Purkinje cell (primary cell): ENCODE results near the gene PLAA. TPM values are rescaled to one million over a fixed set of nuclear protein-coding genes. Genes with fewer than 3 reads are reported as not detected.

ENCODE experiments used
- polyA plus RNA-seq: library from polyadenylated mRNA; unstranded; fragments of >200 nt; fragmentation: Nextera tagmentation; gene quantifications from 2 replicates; pipeline ENCODE4 v1.2.1, GENCODE V29; 2014

PLAA gene
- polyA plus RNA-seq = 20.3 and 23.8 TPM in 2 replicates

DNA sequence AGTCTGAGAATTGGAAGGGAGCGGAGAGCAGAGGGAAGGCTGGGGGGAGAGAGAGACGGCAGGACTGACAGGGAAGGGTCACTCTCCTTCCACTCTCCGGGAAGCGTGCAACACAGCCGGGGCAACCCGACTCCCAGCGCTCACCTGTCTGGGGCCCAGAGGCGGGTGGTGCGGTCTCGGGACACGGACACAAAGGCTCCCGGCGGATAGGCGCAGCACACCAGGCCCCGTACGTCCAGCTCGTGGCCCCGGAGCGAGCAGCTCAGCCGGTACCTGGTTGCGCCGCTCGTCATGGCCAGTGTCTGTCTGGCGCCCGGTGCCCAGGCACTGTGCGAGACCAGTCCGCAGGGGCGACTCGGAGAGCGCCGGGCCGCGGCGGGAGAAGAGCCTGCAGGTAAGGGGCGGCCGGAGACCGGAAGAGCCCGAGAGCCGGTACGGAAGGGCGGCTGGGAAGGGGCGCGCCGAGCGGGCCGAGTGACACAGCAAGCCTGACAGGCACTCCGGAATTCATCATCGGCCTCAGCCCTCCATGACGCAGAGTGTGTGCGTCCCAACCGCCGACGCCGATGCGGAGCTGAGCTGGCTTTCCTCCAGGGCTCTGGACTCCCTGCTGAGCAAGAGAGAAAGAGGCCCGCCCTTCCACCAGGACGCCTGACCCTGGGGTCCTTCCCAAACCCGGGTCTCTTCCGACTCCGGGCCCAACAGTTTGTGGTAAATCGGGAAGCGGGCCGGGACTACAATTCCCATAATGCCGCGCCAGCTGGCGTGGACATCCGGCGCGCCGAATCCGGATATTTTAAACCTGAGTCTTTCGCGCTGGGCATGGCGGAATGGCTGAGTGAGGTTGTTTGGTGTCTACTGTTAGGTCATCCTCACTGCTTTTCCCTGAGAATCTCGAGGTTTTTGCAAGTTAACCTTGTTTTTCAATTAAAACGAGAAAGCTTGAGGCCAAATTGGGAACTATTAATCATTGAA is at the start of gene PLAA:
TSS of gene PLAA (minus strand) at position 490 of the 975 bp plus-strand sequence. CDS start at position 293, 197 bp downstream.

DNA sequence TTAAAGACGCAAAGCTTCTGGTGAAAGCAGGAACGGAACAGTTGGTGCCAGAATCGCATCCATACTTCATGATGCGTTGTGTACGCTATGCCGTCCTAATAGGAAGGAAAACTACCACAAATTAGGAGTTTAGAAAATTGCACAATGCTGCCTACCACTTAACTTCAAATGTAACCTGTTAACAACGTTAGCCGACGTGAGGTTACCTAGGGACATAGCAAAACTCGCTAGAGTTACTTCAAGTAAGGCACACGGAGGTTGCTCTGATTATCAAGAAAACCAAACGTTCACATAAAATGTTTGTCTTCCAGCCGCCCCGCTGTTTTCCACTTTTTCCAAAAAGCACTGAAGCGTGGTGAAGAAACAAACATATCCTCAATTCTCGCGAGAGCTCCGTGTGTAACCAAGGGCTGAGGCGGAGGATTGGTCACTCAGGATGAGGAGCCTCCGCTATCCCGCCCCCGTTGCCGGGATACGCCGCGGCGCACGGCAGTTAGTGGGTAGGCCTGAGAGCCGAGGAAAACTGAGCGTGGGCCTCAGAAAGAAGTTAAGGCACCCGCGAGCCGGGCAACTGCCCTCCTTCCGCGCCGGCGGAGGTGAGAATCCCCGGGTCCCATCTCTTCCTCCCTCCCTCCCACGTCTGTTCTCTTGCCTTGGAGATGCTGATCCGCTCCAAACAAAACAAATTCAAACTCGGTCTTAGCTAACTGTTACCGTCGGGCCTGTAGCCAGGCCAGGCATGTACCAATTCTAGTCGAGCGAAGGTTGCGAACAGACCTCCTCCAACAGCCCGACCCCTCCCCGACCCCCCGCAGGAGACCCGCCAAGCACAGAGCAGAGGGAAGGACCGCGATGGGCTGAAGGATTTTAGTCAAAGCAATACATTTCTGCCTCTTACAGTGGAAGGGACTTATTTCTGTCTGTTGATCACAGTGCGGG is 9.1 kb upstream of the PLAA start, which contains the start of gene IFT74:
TSS of gene IFT74 (plus strand) at position 492 of the 939 bp plus-strand sequence. CDS start 5,556 bp downstream, outside the sequence.

DNA sequence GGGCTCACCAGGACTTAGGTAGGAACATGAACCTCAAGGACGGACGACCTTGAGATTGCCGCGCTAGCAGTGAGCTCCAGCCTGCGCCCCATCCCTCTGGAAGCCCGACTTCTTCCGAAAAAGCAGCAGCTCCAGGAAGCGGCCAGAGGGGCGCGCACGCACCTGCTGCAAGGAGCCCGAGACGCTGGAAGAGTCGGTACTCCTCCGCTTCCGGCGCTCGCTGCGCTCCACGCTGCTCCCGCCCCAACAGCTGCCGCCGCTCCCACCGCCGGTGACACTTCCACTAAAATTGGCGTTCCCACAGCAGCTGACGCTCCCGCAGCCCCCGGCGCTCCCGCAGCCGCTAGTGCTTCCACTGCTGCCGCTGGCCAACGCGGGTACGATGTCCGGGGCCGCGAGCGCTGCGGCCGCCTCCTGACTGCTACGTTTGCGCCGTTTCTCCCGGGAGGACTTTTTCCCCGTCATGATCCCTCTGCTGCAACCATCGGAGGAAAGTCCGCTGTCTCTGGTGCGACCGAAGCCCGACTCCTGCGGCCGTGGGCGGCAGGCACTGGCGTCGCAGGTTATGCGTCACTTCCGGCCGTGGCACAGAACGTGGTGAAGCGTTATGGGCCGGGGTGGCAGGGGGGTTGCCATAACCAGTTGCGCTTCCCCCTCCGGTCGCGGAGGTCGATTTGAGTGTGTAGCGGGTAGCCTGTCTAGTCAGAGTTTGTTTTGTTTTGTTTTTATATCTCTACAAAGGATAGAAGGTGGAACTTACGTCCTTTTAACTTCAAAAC is 54.6 kb downstream of the PLAA start, which contains the start of gene CAAP1:
TSS of gene CAAP1 (minus strand) at position 552 of the 779 bp plus-strand sequence. CDS start at position 465, 87 bp downstream.

Other genes with a start within 250 kb of the PLAA start
- 9.9 and 10.4 TPM in 2 replicates for gene CAAP1, start 54.4 kb downstream of the PLAA start, polyA plus RNA-seq
- gene IFT74, start 9.2 kb upstream of the PLAA start, polyA plus RNA-seq = 28.4 and 31.8 TPM in 2 replicates
- gene LRRC19, start 58.4 kb upstream of the PLAA start, polyA plus RNA-seq = 0.30 TPM in 1 of 2 replicates, not detected in the other
- 0.07 TPM in 1 of 2 replicates, not detected in the other for gene TEK, start 162.0 kb upstream of the PLAA start, polyA plus RNA-seq